ENCODE results near the gene CAPN13. TPM values are rescaled to one million over a fixed set of nuclear protein-coding genes. Genes with fewer than 3 reads are reported as not detected.
A peak's percentile ranks its signal among the peaks of the same experiment; 100 is the strongest.

The CAPN13 gene
- total RNA-seq, 3 donors from 2014 or later = 33.8 to 44.6 TPM; not detected in 1

DNA sequence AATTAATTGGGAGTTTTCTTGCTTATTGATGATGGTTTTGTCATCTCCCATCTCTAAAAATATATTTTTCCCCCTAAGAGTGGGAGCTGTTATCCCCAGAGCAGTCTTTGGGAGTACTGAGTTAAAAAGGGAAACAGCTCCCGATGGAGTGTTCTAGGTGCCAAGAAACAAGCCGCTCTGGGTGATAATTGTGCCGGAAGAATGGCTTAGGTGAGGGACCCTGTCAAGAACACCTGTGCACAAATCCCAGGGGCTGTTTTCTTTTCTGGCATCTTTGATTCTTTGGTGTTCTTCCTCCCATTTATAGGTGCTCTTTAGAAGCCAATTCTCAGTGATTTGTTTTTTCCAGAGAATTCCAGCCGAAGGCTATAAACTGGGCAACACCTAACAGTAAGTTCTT lies 1.4 kb upstream of the CAPN13 start:
- Histone ChIP-seq H3K4me1 (no peaks in the 10 kb centered on the region), H3K4me3 (no peak overlapping the region), H3K27ac (no peak overlapping the region), H3K9me3 (no peaks in the 10 kb centered on the region), H3K27me3 (no peaks in the 10 kb centered on the region), H3K36me3 (no peaks in the 10 kb centered on the region)
- TF ChIP-seq, protein P1, sequence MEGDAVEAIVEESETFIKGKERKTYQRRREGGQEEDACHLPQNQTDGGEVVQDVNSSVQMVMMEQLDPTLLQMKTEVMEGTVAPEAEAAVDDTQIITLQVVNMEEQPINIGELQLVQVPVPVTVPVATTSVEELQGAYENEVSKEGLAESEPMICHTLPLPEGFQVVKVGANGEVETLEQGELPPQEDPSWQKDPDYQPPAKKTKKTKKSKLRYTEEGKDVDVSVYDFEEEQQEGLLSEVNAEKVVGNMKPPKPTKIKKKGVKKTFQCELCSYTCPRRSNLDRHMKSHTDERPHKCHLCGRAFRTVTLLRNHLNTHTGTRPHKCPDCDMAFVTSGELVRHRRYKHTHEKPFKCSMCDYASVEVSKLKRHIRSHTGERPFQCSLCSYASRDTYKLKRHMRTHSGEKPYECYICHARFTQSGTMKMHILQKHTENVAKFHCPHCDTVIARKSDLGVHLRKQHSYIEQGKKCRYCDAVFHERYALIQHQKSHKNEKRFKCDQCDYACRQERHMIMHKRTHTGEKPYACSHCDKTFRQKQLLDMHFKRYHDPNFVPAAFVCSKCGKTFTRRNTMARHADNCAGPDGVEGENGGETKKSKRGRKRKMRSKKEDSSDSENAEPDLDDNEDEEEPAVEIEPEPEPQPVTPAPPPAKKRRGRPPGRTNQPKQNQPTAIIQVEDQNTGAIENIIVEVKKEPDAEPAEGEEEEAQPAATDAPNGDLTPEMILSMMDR (IDR thresholded peaks at IDR 0.05) = no peak
- intact Hi-C loops (cut with DNase I; ENCODE audit: low total_unique reads) = no loop called here
- DNase-seq (ENCODE audit: low spot score in 2 of 2) = no peak

DNA sequence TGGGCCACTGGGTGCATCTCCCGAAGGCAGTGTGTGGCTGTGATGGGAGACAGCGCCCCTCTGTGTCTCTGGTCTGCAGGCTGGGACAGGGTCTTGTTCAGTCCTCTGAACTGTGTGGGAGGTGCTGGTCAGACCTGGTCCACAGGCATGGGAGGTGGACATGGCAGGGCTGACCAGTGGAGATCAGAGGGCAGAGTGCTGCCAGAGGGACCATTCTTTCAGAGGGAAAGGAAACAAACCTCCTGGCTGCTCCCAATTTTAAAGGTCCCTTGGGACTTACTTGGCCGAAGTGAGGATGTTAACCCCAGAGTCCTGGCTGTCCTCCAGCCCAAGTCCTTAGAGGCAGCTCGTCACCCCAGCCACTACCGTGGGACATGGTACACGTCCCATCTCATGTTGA lies 4.0 kb downstream of the CAPN13 start:
- Histone ChIP-seq H3K27me3 (no peaks in the 10 kb centered on the region), H3K4me3 (no peak overlapping the region), H3K4me1 (no peaks in the 10 kb centered on the region), H3K9me3 (no peaks in the 10 kb centered on the region), H3K36me3 (no peaks in the 10 kb centered on the region), H3K27ac (peak overlapping the region in 1 of 2 donors; percentile 36)
- TF ChIP-seq POLR2AphosphoS5 (IDR thresholded peaks at IDR 0.05) = no peak
- TF ChIP-seq, protein P1 (IDR thresholded peaks at IDR 0.05) = no peak
- TF ChIP-seq POLR2A (IDR thresholded peaks at IDR 0.05) = no peak
- intact Hi-C loops (cut with DNase I; ENCODE audit: low total_unique reads) = no loop called here
- no peak for DNase-seq (ENCODE audit: low spot score in 2 of 2)

DNA sequence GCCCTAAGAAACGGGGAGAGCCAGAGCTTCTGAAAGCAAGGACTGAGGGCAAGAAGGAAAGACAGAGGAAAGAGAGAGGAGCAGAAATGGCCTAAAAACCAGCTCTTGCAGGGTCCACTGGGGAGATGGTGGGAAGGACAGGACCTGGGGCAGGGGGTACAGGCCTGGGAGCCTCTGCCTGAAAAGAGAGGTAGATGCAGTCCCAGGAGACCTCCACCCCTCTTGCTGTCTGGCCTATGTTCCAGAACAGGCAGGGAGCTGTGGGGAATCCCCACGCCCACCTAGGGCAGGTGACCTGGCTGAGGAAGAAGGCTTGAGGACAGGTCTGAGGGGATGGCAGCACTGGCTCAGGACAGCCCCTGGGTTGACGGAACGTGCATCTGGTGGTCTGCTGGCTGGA lies 4.6 kb downstream of the CAPN13 start:
- TF ChIP-seq, protein P1 (IDR thresholded peaks at IDR 0.05) = no peak
- no peak for TF ChIP-seq POLR2AphosphoS5 (IDR thresholded peaks at IDR 0.05)
- Histone ChIP-seq H3K4me3 (no peak overlapping the region), H3K36me3 (no peaks in the 10 kb centered on the region), H3K9me3 (no peaks in the 10 kb centered on the region), H3K4me1 (no peaks in the 10 kb centered on the region), H3K27ac (no peak overlapping the region), H3K27me3 (no peaks in the 10 kb centered on the region)
- intact Hi-C loops (cut with DNase I; ENCODE audit: low total_unique reads) = no loop called here
- DNase-seq (ENCODE audit: low spot score in 2 of 2) = no peak

DNA sequence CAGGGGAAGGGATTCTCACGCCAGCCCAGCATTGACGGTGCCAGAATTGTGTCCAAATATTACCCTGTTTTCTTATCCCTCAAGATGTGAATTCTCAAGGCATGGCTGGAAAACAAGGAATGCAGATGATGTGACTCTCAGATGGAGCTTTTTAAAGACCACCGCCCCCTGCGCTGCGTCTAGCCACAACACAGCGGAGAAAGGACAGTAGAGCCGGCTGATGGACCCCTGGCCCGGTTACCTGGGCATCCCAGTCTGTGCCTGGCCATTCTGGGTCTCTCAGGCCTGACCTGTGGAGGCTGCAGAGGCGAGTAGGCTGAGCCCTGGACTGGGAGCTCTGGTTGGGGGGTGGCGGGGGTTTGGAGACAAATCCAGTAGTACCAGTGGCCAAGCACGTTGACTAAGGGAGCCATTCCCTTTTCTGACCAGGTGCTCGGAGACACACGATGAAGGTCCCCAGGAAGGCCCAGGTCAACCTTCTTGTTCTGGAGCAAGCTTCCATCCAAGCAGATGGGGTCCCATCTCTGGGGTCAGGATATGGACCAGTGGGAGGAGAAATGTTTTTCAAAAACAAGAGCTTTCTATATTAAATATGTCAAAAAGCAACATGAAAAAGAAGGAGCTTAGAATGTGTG lies 5.3 kb downstream of the CAPN13 start:
- Histone ChIP-seq H3K4me1 (no peaks in the 10 kb centered on the region), H3K27me3 (no peaks in the 10 kb centered on the region), H3K4me3 (no peak overlapping the region), H3K27ac (no peak overlapping the region), H3K9me3 (no peaks in the 10 kb centered on the region), H3K36me3 (no peaks in the 10 kb centered on the region)
- DNase-seq (ENCODE audit: low spot score in 2 of 2) = no peak
- intact Hi-C loops (cut with DNase I; ENCODE audit: low total_unique reads) = no loop called here
- TF ChIP-seq, protein P1 (IDR thresholded peaks at IDR 0.05) = no peak
- TF ChIP-seq POLR2AphosphoS5 (IDR thresholded peaks at IDR 0.05) (no peak), POLR2A (IDR thresholded peaks at IDR 0.05) (no peak)

DNA sequence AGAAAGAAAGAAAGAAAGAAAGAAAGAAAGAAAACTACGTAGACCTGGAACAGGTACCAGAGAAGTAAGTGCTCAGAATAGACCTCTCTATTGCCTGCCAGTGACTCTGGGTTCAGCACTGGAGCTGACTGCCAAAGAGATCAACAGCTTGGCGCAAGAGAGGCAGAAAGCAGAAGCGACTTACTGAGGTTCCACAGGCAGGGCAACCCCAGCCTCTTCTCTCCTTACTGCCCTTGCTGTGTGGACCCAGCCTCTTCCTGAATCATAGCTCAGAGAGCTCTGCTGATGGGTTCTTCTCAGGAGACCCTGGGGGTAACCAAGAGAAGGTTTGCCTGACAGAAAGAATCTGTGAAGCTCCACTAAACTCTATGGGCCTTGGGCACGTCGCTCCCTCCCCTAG lies 7.1 kb downstream of the CAPN13 start:
- DNase-seq (ENCODE audit: low spot score in 2 of 2) = no peak
- Histone ChIP-seq H3K4me1 (no peaks in the 10 kb centered on the region), H3K9me3 (no peaks in the 10 kb centered on the region), H3K36me3 (no peaks in the 10 kb centered on the region), H3K4me3 (no peak overlapping the region), H3K27me3 (no peaks in the 10 kb centered on the region), H3K27ac (no peak overlapping the region)
- intact Hi-C loops (cut with DNase I; ENCODE audit: low total_unique reads) = no loop called here
- TF ChIP-seq POLR2A (IDR thresholded peaks at IDR 0.05) (no peak), POLR2AphosphoS5 (IDR thresholded peaks at IDR 0.05) (no peak)
- TF ChIP-seq, protein P1 (IDR thresholded peaks at IDR 0.05) = no peak

All from breast epithelium (tissue), 4 donors.